H1 (cell line): Measurements from ENCODE around the gene SLC9A5. TPM values are rescaled to one million over a fixed set of nuclear protein-coding genes. Genes with fewer than 3 reads are reported as not detected.

Experiments used
- CTCF ChIA-PET: fragments of 300-600 bp; sonication (Branson Sonifier 250); formaldehyde crosslinking; loops from one replicate; lab custom pipeline; 2021; ENCODE audit not compliant: partially characterized antibody; lab: Charles Lee
- POLR2A ChIA-PET: fragments of 300-600 bp; sonication (Branson Sonifier 250); formaldehyde crosslinking; loops from one replicate; lab custom pipeline; 2021; ENCODE audit warnings: inconsistent platforms; ENCODE audit not compliant: partially characterized antibody; lab: Charles Lee
- DNase-seq, 2 experiments: peaks; one replicate each; pipeline versions ENCODE4 v3.0.0 to v3.0.0-alpha.2; 2010 to 2022; ENCODE audit warnings: low spot score in 2 of 2, low read depth in 1 of 2, mixed read lengths in 1 of 2
- FAIRE-seq: peaks from 2 replicates; lab custom pipeline; 2011; peaks lifted over from hg19 to GRCh38; lab: Jason Lieb, UNC
- H2AFZ ChIP-seq: 2 replicates; pipeline ENCODE4 v1.8.1; 2012; ENCODE audit warnings: low read length, inconsistent platforms
- H2AK5ac ChIP-seq: 2 replicates; pipeline ENCODE4 v1.6.1; 2013; ENCODE audit warnings: low read depth, low read length
- H2BK120ac ChIP-seq: replicated peaks from 2 replicates; pipeline ENCODE3; 2013; ENCODE audit warnings: low read depth, low read length, inconsistent platforms
- H2BK12ac ChIP-seq: 2 replicates; pipeline ENCODE4 v1.6.1; 2013; ENCODE audit warnings: low read depth, low read length
- H2BK15ac ChIP-seq: 2 replicates; pipeline ENCODE4 v1.6.1; 2013; ENCODE audit warnings: low read length
- H2BK20ac ChIP-seq: 2 replicates; pipeline ENCODE4 v1.6.1; 2013; ENCODE audit warnings: low read length
- H2BK5ac ChIP-seq: 2 replicates; pipeline ENCODE4 v1.6.1; 2013; ENCODE audit warnings: low read depth, low read length
- H3K14ac ChIP-seq: 2 replicates; pipeline ENCODE4 v1.6.1; 2013; ENCODE audit warnings: inconsistent platforms; ENCODE audit not compliant: insufficient read length
- H3K18ac ChIP-seq: 2 replicates; pipeline ENCODE4 v1.6.1; 2013; ENCODE audit warnings: low read length; ENCODE audit errors: extremely low read depth
- H3K23ac ChIP-seq: 2 replicates; pipeline ENCODE4 v1.6.1; 2013; ENCODE audit warnings: inconsistent platforms; ENCODE audit not compliant: insufficient read length
- H3K23me2 ChIP-seq: 2 replicates; pipeline ENCODE4 v1.6.1; 2013; ENCODE audit warnings: low read depth, low read length
- H3K27ac ChIP-seq: 2 replicates; pipeline ENCODE4 v1.6.1; 2011; ENCODE audit warnings: low read depth, low read length, inconsistent platforms
- H3K27me3 ChIP-seq, 4 experiments: replicated peaks in 1 of 4; 1 replicate in 1 of 4; 2 replicates in 3 of 4; pipeline versions ENCODE4 v1.6.1 to v1.8.1; 2011 to 2013; ENCODE audit warnings: low read length in 3 of 4, mild to moderate bottlenecking in 3 of 4, inconsistent platforms in 2 of 4, mixed read lengths in 2 of 4, moderate library complexity in 1 of 4; ENCODE audit not compliant: control insufficient read depth in 3 of 4, insufficient read depth in 3 of 4; ENCODE audit errors: extremely low read depth in 1 of 4
- H3K36me3 ChIP-seq, 4 experiments: 2 replicates each; pipeline versions ENCODE4 v1.6.1 to v1.8.1; 2011 to 2013; ENCODE audit warnings: mild to moderate bottlenecking in 4 of 4, low read length in 3 of 4, moderate library complexity in 2 of 4, control low read depth in 1 of 4, inconsistent platforms in 1 of 4; ENCODE audit not compliant: insufficient read depth in 4 of 4, control insufficient read depth in 2 of 4
- H3K4ac ChIP-seq: replicated peaks from 2 replicates; pipeline ENCODE3; 2013; ENCODE audit warnings: low read length, low read depth, mixed read lengths, inconsistent platforms; ENCODE audit not compliant: insufficient read length
- H3K4me1 ChIP-seq, 4 experiments: replicated peaks in 1 of 4; 1 replicate in 1 of 4; 2 replicates in 3 of 4; pipeline versions ENCODE4 v1.6.1 to v1.8.1; 2011 to 2013; ENCODE audit warnings: low read length in 3 of 4, inconsistent platforms in 2 of 4, mixed read lengths in 1 of 4; ENCODE audit not compliant: insufficient read depth in 4 of 4, control insufficient read depth in 3 of 4
- H3K4me2 ChIP-seq, 2 experiments: 2 replicates each; pipeline versions ENCODE4 v1.6.1 to v1.8.1; 2011 to 2013; ENCODE audit warnings: low read depth in 2 of 2, low read length in 2 of 2, control low read depth in 1 of 2, inconsistent platforms in 1 of 2, mild to moderate bottlenecking in 1 of 2; ENCODE audit not compliant: insufficient read depth in 1 of 2
- H3K4me3 ChIP-seq, 4 experiments: fragments of 200-600, 300-600 bp in 1 of 4; sonication (generic), shearing (Covaris generic), sonication (Bioruptor Twin) in 1 of 4; 2 replicates each; pipeline versions ENCODE4 v1.5.1 to v1.8.1; 2011 to 2016; ENCODE audit warnings: low read length in 4 of 4, low read depth in 3 of 4, control low read depth in 2 of 4, inconsistent platforms in 2 of 4, mild to moderate bottlenecking in 2 of 4, mixed read lengths in 1 of 4, moderate library complexity in 1 of 4; ENCODE audit not compliant: insufficient read depth in 2 of 4; ENCODE audit errors: extremely low read depth in 1 of 4
- H3K56ac ChIP-seq: replicated peaks from 2 replicates; pipeline ENCODE3; 2013; ENCODE audit warnings: low read depth, mild to moderate bottlenecking, mixed read lengths, low read length, inconsistent platforms; ENCODE audit not compliant: insufficient read length
- H3K79me1 ChIP-seq: 2 replicates; pipeline ENCODE4 v1.6.1; 2013; ENCODE audit warnings: low read depth, low read length, control low read depth
- H3K79me2 ChIP-seq, 2 experiments: 2 replicates each; pipeline versions ENCODE4 v1.6.1 to v1.8.1; 2012 to 2013; ENCODE audit warnings: low read length in 2 of 2, mild to moderate bottlenecking in 2 of 2, inconsistent platforms in 1 of 2; ENCODE audit not compliant: insufficient read depth in 2 of 2, control insufficient read depth in 1 of 2
- H3K9ac ChIP-seq, 4 experiments: replicated peaks in 1 of 4; 1 replicate in 1 of 4; 2 replicates in 3 of 4; pipeline versions ENCODE4 v1.6.1 to v1.8.1; 2011 to 2013; ENCODE audit warnings: low read depth in 3 of 4, low read length in 3 of 4, control low read depth in 2 of 4, mild to moderate bottlenecking in 2 of 4, moderate library complexity in 2 of 4, inconsistent platforms in 1 of 4; ENCODE audit errors: extremely low read depth in 1 of 4
- H3K9me3 ChIP-seq, 2 experiments: 2 replicates each; pipeline versions ENCODE4 v1.6.1 to v1.8.1; 2012 to 2013; ENCODE audit warnings: mild to moderate bottlenecking in 2 of 2, moderate library complexity in 2 of 2, control low read depth in 1 of 2, inconsistent platforms in 1 of 2, low read depth in 1 of 2, low read length in 1 of 2, mixed read lengths in 1 of 2; ENCODE audit not compliant: insufficient read depth in 2 of 2
- H4K20me1 ChIP-seq, 2 experiments: replicated peaks in 1 of 2; 2 replicates each; pipeline versions ENCODE3 to v1.8.1; 2011 to 2013; ENCODE audit warnings: inconsistent platforms in 2 of 2, low read length in 2 of 2, mild to moderate bottlenecking in 1 of 2; ENCODE audit not compliant: insufficient read depth in 2 of 2, control insufficient read depth in 1 of 2
- H4K5ac ChIP-seq: 2 replicates; pipeline ENCODE4 v1.6.1; 2013; ENCODE audit warnings: low read length, low read depth, mixed read lengths, inconsistent platforms; ENCODE audit not compliant: insufficient read length
- H4K8ac ChIP-seq: 2 replicates; pipeline ENCODE4 v1.8.0; 2013; ENCODE audit warnings: mild to moderate bottlenecking, moderate library complexity, low read length, inconsistent platforms; ENCODE audit not compliant: insufficient read depth; ENCODE audit errors: extremely low read depth
- H4K91ac ChIP-seq: replicated peaks from 2 replicates; pipeline ENCODE3; 2013; ENCODE audit warnings: low read length, mixed read lengths, inconsistent platforms; ENCODE audit not compliant: insufficient read length
- BRCA1 ChIP-seq: IDR thresholded peaks from 2 replicates; pipeline ENCODE4 v1.6.1; 2012; ENCODE audit warnings: low read depth, low read length, improper control_type of control experiment
- GTF2F1 ChIP-seq: IDR thresholded peaks from 2 replicates; pipeline ENCODE4 v1.6.1; 2012; ENCODE audit warnings: low read depth, low read length, improper control_type of control experiment, borderline replicate concordance
- PHF8 ChIP-seq: fragments of 200-600 bp; sonication (generic); conservative IDR thresholded peaks from 2 replicates; pipeline ENCODE4 v1.7.1; 2012; ENCODE audit warnings: low read depth, mild to moderate bottlenecking, inconsistent platforms, low read length, moderate library complexity
- SAP30 ChIP-seq: fragments of 300-600 bp; sonication (generic); IDR thresholded peaks from 2 replicates; pipeline ENCODE4 v1.7.1; 2012; ENCODE audit warnings: low read length, moderate library complexity, mild to moderate bottlenecking, inconsistent platforms; ENCODE audit not compliant: insufficient read depth, insufficient replicate concordance
- TAF1 ChIP-seq: IDR thresholded peaks from 2 replicates; pipeline ENCODE4 v1.6.1; 2011; ENCODE audit warnings: mild to moderate bottlenecking, low read depth, low read length
- WGBS, 2 experiments: shearing (Covaris generic) in 1 of 2; methylation state at CpG; one replicate each; pipeline versions ENCODE4 v1.1.6 to v1.1.7; 2013 to 2015; ENCODE audit warnings: low lambda C conversion rate in 2 of 2, mixed read lengths in 2 of 2, inconsistent platforms in 1 of 2, low coverage in 1 of 2, missing lambda C conversion rate in 1 of 2; ENCODE audit not compliant: insufficient replicate concordance in 2 of 2, insufficient coverage in 1 of 2, insufficient read length in 1 of 2; ENCODE audit errors: extremely low coverage in 1 of 2, missing lambda C conversion rate in 1 of 2; 5-methylcytosine and 5-hydroxymethylcytosine counted together
- polyA plus RNA-seq, 7 experiments: library from polyadenylated mRNA; depleted of rRNA in 3 of 7; stranded (reverse) in 5 of 7; unstranded in 2 of 7; fragments of >200 nt in 5 of 7; fragments of 200-250 nt in 2 of 7; gene quantifications; 1 replicate in 5 of 7; 2 replicates in 1 of 7; 4 replicates in 1 of 7; pipeline versions ENCODE4 v1.2.1 to v1.2.3, GENCODE V29; 2011 to 2013; ENCODE audit warnings: missing spikeins in 2 of 7, mixed read lengths in 2 of 7
- total RNA-seq: library from RNA; stranded (reverse); fragmentation: NEBNext Ultra II Directional; extraction: Animal tissue kit (Norgen Biotek cat#: 25700); gene quantifications from 2 replicates; pipeline ENCODE4 v1.2.1, GENCODE V29; 2021
- TF ChIP-seq, protein P1 (sequence below): IDR thresholded peaks from 2 replicates; pipeline ENCODE4 v1.6.1; 2011; ENCODE audit warnings: low read length, improper control_type of control experiment
- TF ChIP-seq, protein P2 (sequence below): IDR thresholded peaks from 2 replicates; pipeline ENCODE4 v1.6.1; 2012; ENCODE audit warnings: inconsistent platforms
- TF ChIP-seq, protein P3 (sequence below): IDR thresholded peaks from 2 replicates; pipeline ENCODE4 v1.6.1; 2011; ENCODE audit warnings: low read depth, mild to moderate bottlenecking, low read length; ENCODE audit not compliant: insufficient read depth

Gene SLC9A5
- total and polyA plus RNA-seq, 2 of the 8 experiments (the other 6 are each of a cell fraction or from before 2014, with no cell fraction given) = 7.9 to 8.6 TPM

DNA sequence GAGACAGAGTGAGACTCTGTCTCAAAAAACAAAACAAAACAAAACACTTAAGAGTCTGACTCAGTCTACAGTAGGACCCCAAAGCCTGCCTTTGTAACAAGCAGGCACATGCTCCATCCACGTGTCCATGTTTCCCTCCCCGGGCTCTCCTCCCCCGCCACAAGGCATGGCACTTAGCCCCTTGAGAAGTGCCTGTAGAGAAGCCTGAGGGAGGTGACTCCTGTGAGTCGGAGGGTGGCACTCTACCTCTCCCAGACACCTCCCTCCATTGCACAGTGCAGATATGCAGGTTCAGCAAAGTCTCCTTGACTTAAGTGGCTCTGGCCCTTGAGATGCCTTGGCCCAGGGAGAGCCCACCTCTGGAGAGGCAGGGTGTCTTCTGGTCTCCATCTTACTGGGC, 8.3 kb upstream of the SLC9A5 start:
- Histone ChIP-seq H3K36me3 (peaks cover 5 to 12% (median 8%) of the 10 kb centered on the region in 4 experiments; a peak in 5 of 8 replicates), H3K9ac (no peak overlapping the region; a peak in 2 of 7 replicates), H3K79me2 (peaks cover 0 to 21% of the 10 kb centered on the region in 2 experiments; a peak in 2 of 4 replicates), H2BK5ac (peak overlapping the region; percentile 41), H3K4me1 (peaks cover 12 to 18% (median 13%) of the 10 kb centered on the region in 4 experiments), H3K4ac (no peak overlapping the region), H2AK5ac (no peak overlapping the region), H3K56ac (no peak overlapping the region), H3K79me1 (peaks cover 20% of the 10 kb centered on the region), H2BK15ac (no peak overlapping the region), H3K14ac (no peak overlapping the region), H3K27me3 (no peaks in the 10 kb centered on the region), H2BK120ac (no peak overlapping the region), H2BK12ac (peak overlapping the region; percentile 68; the same call in 1 of the 2 replicates), H2BK20ac (peak overlapping the region; percentile 61; the same call in 1 of the 2 replicates), H3K18ac (peak overlapping the region; percentile 78; the same call in 1 of the 2 replicates), H4K91ac (no peak overlapping the region), H4K5ac (no peak overlapping the region), H3K4me2 (no peak overlapping the region; a peak in 2 of 4 replicates), H3K9me3 (no peaks in the 10 kb centered on the region), H3K27ac (peak overlapping the region; percentile 46; the same call in 1 of the 2 replicates), H3K4me3 (no peak overlapping the region), H4K8ac (no peak overlapping the region), H3K23ac (no peak overlapping the region), H3K23me2 (no peaks in the 10 kb centered on the region; the same call in 1 of the 2 replicates), H2AFZ (no peak overlapping the region), H4K20me1 (peaks cover 0 to 9% of the 10 kb centered on the region in 2 experiments)
- FAIRE-seq = no peak
- WGBS, 2 experiments = 92% methylated on average over 4 of the region's 4 CpGs; no CpG with 5 or more reads in 1 of the 2 experiments
- ChIA-PET CTCF (interaction anchor here (2.8 to 4.6 kb wide), 2 partner anchors 13 to 43 kb away, joined by 10 to 23 read pairs; partner anchors contain the start of gene TMEM208), POLR2A (interaction anchor here (0.6 to 1.3 kb wide), 2 partner anchors 11 to 30 kb away, joined by 3 read pairs; no protein-coding TSS in a partner anchor)
- TF ChIP-seq TAF1 (no peak), PHF8 (no peak), SAP30 (no peak), GTF2F1 (no peak), BRCA1 (no peak)
- TF ChIP-seq, protein P1, sequence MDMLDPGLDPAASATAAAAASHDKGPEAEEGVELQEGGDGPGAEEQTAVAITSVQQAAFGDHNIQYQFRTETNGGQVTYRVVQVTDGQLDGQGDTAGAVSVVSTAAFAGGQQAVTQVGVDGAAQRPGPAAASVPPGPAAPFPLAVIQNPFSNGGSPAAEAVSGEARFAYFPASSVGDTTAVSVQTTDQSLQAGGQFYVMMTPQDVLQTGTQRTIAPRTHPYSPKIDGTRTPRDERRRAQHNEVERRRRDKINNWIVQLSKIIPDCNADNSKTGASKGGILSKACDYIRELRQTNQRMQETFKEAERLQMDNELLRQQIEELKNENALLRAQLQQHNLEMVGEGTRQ = no peak
- TF ChIP-seq, protein P2, sequence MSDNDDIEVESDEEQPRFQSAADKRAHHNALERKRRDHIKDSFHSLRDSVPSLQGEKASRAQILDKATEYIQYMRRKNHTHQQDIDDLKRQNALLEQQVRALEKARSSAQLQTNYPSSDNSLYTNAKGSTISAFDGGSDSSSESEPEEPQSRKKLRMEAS = no peak
- TF ChIP-seq, protein P3, sequence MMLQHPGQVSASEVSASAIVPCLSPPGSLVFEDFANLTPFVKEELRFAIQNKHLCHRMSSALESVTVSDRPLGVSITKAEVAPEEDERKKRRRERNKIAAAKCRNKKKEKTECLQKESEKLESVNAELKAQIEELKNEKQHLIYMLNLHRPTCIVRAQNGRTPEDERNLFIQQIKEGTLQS = no peak
- DNase-seq = no peak
